DMS53 (cell line): ENCODE measurements around the gene DIAPH1.

Source experiments
- DNase-seq: peaks from one replicate; lab custom pipeline; 2025; lab: John Stamatoyannopoulos, UW

The DIAPH1 gene

DNA sequence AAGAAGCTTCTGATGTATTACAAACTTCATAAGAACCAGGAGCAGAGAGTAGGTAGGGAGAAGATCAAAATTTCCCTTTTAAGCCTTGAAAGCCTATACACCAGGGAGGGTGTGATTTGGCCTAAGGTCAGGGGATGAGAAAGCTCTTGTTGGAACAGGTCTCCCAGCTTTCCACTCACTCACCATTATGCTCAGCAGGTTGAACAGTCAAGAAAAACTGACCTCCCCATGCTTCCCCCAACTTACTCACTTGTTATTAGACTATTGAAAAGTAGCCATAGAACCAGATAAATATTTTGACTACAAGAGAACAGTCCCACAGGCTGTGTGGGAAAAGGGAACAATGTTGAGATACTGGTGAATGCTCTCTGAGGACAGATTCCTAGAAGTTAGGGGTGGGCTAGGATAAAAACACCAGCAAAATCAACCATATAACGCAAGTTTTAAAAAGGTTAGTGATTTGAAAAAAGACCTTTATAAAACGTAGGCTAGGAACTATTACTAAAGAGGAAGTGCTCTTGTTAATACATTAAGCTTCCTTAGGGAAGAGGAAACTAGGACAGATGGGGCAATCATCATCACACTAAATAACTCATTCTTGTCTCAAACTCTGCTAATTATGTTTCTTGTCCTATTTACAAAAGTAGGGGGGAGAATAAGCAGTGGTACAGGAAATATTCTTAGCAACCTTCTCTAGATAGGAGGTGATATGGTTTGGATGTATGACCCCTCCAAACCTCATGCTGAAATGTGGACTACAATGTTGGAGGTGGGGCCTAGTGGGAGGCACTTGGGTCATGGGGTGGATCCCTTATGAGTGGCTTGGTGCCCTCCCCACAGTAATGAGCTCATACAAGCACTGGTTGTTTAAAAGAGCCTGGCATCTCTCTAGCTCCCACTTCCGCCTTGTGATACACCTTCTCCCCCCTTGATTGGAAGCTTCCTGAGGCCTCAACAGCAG lies 98.9 kb downstream of the DIAPH1 start:
- DNase-seq, result no peak

DNA sequence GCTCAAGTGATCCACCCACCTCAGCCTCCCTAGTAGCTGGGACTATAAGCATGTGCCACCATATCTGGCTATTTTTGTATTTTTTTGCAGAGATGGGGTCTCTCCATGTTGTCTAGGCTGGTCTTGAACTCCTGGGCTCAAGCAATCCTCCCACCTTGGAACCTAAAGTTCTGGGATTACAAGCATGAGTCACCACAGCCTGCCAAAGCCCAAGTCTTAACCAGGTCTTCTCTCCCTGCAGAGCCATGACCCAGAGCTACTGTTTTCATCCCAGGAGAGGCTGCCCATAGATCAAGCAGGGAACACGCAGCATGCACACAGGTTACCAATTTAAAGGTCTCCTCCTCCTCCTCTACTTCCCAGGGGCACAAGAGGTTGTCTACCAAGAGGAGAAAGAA lies 100.2 kb downstream of the DIAPH1 start:
- no peak for DNase-seq

DNA sequence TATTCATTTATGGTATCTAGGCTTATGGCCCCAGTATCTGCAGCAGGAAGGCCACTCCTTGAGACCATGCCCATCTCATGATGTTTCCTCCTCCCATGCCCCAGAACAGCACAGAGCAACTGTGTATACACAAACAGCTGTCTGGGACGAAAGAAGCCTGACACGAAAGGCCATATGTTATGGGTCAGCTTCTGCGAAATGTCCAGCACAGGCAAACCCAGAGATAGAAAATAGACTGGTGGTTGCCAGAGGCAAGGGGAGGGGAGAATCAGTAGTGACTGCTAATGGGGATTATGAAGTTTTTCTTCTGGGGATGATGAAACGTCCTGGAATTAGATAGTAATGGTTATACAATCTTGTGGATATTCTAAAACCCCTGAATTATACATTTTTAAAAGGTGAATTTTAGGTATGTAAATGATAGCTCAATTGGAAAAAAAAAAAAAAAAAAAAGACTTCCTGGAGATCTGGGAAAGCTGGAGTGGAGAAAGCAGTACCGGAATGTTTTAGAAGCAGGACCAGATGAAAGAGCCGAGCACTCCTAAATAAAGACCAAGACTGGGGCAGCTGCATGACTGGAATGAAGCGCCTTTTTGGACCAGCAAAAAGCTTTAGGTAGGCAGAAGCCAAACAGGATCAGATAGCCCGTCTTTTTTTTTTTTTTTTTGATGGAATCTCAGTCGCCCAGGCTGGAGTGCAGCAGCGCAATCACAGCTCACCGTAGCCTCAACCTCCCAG lies 100.8 kb downstream of the DIAPH1 start:
- DNase-seq, result no peak

DNA sequence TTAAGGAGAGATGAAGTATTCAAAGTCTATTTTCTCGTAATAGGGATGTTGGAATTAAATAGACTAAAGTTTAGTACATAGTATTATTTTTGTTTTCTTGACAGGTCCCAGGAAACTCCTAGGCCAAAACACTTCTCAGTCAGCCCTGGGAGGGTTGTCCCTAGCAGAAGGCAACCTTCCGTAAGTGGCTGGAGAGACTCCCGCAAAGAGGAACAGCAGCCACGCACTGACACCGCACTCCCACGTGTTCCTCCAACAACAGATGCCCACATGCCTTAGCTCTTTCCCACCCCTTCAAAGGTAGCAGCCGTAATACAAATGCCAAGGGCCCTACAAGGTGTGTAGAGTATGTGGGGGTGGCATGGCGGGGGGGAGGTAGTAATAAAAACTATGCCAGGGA lies 101.5 kb downstream of the DIAPH1 start:
- DNase-seq, result no peak

GRCh38 chr5:141516672-141517025 lies 102.2 kb downstream of the DIAPH1 start:
- no peak for DNase-seq

GRCh38 chr5:141515946-141516671 lies 102.7 kb downstream of the DIAPH1 start:
- no peak for DNase-seq

- no peak for DNase-seq
Observed at GRCh38 chr5:141515141-141515540, 103.7 kb downstream of the DIAPH1 start.

GRCh38 chr5:141514330-141515133 lies 104.3 kb downstream of the DIAPH1 start:
- DNase-seq, result no peak

DNA sequence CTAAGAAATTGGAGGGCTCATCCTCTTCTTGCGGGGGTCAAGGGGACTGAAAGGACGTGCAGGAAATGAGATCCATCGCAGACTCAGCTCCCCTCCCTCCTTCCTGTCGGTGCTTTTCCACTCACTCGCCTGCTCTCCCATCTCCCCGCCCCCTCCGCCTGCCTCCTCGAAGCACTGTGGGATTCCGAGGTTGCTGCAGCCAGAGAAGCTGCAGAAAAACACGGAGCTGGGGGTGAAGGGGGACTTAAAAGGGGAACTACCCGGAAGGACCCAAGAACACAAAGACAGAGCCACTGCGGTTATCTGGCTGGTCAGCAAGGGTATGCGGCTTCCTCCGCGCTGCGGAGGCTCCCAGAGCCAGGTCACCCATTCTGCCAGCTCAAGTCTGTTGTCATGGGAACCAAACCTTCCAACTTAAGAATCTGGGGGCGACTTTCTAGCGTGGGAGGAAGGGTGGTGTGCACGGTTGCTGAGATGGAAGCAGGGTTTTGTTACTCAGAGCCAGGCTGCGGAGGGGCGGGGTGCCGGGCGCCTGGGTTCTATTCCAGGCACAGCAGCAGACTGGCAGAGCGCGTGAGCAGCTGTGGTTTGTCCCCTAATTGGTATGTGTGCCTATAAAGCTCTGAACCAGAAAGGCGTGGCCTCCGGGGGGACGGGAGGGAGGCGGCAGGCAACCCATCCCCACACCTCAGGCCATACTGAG lies 105.0 kb downstream of the DIAPH1 start:
- DNase-seq, result no peak

GRCh38 chr5:141512911-141513626 lies 105.7 kb downstream of the DIAPH1 start:
- DNase-seq, result no peak

GRCh38 chr5:141512390-141512910 lies 106.3 kb downstream of the DIAPH1 start:
- peak; percentile 87 for DNase-seq

DNA sequence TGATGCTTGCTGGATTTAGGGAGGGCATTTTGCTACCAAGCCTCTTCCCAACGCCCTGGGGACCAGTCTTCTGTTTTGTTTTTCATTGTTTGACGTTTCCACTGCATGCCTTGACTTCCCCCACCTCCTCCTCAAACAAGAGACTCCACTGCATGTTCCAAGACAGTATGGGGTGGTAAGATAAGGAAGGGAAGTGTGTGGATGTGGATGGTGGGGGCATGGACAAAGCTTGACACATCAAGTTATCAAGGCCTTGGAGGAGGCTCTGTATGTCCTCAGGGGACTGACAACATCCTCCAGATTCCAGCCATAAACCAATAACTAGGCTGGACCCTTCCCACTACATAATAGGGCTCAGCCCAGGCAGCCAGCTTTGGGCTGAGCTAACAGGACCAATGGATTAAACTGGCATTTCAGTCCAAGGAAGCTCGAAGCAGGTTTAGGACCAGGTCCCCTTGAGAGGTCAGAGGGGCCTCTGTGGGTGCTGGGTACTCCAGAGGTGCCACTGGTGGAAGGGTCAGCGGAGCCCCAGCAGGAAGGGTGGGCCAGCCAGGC lies 107.0 kb downstream of the DIAPH1 start:
- no peak for DNase-seq

DNA sequence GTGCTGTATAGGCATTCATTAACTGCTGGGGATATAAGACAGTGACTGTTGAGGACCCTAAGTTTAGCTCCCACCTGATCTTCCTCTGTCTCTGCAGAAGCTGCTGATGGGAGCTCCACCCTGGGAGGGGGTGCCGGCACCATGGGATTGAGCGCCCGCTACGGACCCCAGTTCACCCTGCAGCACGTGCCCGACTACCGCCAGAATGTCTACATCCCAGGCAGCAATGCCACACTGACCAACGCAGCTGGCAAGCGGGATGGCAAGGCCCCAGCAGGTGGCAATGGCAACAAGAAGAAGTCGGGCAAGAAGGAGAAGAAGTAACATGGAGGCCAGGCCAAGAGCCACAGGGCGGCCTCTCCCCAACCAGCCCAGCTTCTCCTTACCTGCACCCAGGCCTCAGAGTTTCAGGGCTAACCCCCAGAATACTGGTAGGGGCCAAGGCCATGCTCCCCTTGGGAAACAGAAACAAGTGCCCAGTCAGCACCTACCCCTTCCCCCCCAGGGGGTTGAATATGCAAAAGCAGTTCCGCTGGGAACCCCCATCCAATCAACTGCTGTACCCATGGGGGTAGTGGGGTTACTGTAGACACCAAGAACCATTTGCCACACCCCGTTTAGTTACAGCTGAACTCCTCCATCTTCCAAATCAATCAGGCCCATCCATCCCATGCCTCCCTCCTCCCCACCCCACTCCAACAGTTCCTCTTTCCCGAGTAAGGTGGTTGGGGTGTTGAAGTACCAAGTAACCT lies 107.8 kb downstream of the DIAPH1 start:
- DNase-seq, result no peak

DNA sequence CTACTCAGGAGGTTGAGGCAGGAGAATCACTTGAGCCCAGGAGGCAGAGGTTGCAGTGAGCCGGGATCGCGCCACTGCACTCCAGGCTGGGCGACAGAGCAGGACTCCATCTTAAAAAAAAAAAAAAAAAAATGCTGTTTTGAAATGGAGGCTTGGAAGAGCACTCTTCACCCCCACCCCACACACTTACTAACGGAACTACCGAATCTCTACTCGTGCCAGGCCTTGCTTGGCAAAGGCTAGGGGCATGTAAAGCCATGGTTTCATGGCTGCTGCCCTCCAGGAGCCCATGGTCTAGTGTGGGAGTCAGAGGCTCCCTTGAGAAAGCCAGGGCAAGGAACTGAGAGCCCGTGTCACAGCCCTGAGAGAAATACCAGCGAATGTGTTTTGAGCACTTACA lies 108.6 kb downstream of the DIAPH1 start:
- DNase-seq, result no peak

DNA sequence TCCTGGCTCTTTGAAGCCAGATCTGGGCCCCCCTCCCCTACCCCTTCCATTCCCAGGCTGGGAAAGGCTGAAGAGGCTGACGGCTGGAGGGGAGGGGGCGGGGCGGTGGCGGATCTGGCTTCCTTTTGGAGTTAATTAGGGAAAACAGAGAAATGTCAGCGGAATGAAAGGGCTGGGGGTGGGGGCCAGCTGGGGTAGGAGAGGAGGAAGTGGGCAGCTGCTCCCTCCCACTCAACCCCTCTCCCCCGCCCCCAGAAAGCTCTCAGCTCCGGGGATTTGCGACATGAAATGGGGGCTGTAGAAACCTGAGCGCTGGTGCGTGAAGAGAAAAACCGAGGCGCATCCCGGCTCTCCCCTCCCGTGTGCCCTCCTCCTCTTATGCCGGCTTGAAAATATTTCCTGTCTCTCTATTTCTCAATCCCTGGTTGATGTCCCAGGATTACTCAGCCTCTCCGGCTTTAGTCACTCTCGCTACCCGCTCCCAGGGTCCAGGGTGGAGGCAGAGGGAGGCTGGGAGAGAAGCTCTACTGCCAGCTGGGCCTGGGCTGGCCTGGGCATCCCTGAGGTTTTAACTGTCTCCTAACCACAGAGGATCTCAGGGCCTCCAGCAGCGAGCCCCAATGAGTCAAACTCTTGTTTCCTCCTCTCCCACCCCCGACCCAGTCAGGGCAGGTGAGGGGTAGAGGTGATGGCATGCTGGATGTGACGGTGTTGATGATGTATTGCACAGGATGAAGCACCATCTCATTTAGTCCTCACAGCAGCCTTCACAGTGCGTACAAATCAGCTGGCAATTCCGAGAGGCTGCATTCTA lies 109.8 kb downstream of the DIAPH1 start:
- DNase-seq, result peak; percentile 20

GRCh38 chr5:141508440-141508797 lies 110.4 kb downstream of the DIAPH1 start:
- DNase-seq, result no peak

GRCh38 chr5:141507387-141508091 lies 111.3 kb downstream of the DIAPH1 start:
- no peak for DNase-seq
